Activated CD8-positive, alpha-beta memory T cell treated with anti-CD3 and anti-CD28 coated beads, Interleukin-2, amount 50 U/mL, for 1 hour (primary cell): ENCODE measurements around the gene KLHL33.
"Not testable (repeated sequence)": the region's sequence is repeated elsewhere in the genome, so short reads cannot be mapped to it uniquely, and the experiment has no call there.

Experiments
- DNase-seq: peaks from one replicate; pipeline ENCODE4 v3.0.0-alpha.2; 2020; ENCODE audit errors: extremely low read depth

Gene KLHL33

GRCh38 chr14:20452831-20453230 lies 16.9 kb upstream of the KLHL33 start:
- not testable (repeated sequence) for DNase-seq

GRCh38 chr14:20446889-20447288 lies 10.9 kb upstream of the KLHL33 start:
- no peak for DNase-seq

DNA sequence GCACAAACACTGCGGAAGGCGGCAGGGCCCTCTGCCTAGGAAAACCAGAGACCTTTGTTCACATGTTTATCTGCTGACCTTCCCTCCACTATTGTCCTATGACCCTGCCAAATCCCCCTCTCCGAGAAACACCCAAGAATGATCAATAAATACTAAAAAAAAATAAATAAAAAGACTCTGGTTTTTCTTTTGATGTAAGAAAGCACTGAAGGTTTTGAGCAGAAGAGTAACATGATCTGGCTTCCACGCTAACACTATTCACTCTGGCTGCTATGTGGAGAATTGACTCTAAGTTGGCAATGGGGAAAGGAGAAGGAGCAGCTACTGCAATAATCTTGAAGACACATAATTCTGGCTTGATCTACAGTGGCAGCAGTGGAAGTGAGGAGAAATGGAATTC lies 7.7 kb upstream of the KLHL33 start:
- not testable (repeated sequence) for DNase-seq

- DNase-seq = no peak
These were observed 5.5 kb upstream of the KLHL33 start for GRCh38 chr14:20441461-20441860.

- DNase-seq = no peak
These were observed 4.9 kb upstream of the KLHL33 start for GRCh38 chr14:20440882-20441281.

- no peak for DNase-seq
These were observed 4.5 kb upstream of the KLHL33 start for GRCh38 chr14:20440465-20440864.

GRCh38 chr14:20438664-20439063 lies 2.7 kb upstream of the KLHL33 start:
- no peak for DNase-seq

DNA sequence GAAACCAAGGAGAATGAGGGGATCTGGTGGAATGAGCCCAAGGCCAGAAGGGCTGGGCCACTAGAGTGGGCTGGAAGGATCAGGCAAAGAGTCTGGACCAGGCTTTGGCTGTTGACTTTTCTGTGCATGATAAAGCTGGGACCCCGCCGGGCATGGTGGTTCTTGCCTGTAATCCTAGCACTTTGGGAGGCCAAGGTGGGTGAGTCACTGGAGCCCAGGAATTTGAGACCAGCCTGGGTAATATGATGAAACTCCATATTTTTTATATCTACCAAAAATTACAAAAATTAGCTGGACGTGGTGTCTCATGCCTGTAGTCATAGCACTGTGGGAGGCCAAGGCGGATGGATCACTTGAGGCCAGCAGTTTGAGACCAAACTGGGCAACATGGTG lies 393 bp upstream of the KLHL33 start:
- DNase-seq = no peak

DNA sequence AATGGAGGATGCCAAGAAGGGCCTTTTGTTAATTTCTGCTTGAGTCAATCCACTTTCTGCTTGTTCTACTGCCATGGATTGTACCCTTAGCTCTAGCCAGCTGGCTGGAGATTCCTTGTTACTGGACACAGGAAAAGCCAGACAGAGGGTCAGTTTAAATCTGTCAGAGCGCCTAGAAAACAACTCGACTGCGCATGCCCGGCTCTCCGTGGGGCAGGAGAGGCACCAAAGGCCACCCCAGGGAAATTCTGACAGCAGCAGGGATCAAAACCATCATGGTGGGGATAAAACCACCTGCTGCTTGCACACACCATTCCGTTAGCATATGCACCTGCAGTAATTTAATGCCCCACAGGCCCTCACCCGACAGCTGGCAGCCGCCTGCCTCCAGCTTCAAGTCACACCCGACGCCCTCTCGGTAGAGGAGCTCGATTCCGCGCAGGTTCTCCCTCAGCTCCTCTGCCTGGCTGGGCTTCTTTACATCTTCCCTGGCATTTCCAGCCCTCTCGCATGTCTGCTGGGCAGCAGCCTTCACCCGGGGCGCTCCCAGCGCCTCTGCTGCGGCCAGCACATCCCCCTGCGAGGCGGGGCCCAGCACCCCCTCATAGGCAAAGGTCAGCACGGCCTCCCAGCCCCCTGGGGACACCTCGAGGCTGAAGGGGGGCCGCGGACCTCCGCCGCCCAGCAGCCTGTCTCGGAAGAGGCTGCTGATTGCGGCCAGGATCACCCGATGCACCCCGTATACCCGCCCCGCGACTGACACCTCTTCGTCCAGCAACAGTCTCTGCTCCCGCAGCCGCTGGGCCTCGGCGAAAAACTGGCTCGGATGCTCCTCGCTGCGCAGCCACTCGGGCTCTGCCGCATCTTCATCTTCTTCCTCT lies 1.0 kb downstream of the KLHL33 start:
- DNase-seq = no peak

DNA sequence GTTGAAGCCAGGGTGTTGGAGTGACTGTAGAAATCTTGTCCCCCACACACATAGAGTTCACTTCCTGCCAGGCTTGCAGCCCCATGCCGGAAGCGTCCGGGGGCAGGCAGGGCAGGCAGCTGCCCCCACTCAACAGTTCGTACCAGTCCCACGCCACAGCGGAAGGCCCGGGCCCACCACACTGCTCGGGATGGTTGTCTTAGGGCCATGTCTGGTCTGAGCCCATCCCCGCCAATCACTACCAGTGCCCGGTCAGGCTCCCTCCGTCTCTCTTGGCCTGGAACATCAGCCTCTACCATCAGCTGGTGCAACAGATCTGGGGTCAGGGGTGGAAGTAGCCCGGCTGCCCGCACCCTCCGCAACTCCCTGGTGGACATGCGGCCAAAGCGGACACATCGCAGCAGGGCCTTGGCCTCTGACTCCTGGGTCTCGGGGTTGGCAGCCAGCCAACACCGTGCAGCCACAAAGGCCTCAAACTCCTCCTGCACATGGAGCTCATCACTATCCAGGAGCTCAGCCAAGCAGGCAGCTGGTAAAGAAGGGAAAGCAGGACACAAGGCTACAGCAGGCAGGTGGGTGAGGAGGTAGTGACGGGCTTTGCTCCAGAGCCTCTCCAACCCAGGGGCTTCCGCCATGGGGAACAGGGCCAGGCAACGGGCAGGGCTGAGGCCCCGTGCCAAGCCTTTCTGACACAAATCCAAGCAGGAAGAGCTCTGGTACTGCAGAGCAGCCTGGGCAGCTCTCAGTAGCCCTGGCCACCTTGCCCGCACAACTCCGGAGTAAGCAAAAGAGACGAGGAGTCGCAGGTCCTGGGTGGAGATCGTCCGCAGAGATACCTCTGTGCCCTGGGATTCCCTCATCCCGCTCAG lies 5.9 kb downstream of the KLHL33 start:
- no peak for DNase-seq

DNA sequence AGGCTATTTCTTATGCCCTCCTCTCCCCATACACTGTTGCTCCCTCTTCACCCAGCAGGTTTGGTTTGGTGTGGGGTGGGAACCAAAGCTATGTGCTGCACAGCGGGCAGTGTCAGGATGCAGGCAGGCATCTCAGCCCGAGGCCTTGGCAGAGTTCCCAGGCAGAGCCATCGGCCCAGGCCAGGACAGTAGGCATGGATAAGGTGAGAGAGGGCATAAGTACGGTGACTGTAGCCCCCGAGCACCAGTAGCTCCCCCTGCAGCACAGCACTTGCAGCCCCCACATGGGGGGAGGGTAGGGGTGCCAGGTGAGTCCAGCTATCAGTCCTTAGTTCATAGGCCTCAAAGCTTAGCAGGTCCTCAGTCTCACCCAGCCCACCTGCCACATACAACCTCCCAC lies 7.2 kb downstream of the KLHL33 start:
- no peak for DNase-seq

DNA sequence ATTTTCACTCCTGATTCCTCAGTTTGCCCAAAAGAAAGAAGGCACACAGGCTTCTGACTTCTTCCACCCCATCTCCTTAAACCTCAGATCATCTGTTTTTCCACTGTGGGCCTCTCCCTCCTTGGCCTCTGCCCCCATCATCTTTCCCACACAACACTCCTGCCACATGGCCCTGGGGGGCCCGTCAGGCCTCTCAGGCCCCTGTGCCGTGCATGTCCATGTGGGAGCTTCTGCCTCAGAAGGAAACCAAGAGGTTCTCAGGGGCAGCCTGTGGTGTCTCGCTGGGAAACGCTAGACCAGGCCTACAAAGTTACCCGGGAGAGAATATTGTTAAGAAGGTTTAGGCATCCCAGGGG lies 8.0 kb downstream of the KLHL33 start:
- no peak for DNase-seq

DNA sequence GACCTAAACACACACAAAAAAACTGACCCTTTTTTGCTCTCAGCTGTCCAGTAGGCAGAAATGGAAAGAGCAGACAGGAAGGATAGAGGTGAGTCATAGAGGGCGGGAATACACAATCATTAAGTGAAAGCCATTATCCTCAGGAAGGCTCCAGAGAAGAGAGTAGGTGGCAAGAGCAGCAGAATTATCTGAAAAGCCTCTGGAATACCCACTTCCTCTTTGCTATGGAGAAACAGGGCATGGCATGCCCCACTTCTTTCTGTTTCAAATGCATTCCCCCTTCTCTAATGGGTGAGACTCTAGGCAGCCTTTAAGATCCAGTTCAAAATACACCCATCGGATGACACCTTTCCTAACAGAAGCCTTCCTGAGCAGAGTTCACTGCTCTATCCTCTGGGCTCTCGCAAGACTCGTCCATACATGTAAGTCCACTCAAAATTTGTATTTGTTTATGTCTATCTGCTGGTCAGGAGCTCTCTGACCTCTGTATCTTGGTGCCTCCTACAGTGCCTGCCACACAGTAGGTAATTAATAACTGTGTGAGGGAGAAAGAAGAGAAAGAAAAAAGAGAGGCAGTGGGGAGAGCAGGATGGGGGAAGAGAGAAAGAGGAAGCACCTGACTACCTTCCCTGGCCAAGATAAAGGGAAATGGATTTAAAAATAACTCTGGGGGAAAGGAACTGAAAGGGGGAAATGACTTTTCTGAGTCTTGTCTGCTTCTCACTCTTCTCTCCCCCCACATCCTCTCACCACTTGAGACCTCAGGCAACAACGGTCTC lies 8.5 kb downstream of the KLHL33 start:
- no peak for DNase-seq

- DNase-seq = no peak
These were observed 11.1 kb downstream of the KLHL33 start for GRCh38 chr14:20424851-20425250.

- DNase-seq = no peak
These were observed 13.1 kb downstream of the KLHL33 start for GRCh38 chr14:20422886-20423285.

GRCh38 chr14:20421267-20421666 lies 14.7 kb downstream of the KLHL33 start:
- no peak for DNase-seq

GRCh38 chr14:20419419-20419818 lies 16.5 kb downstream of the KLHL33 start:
- no peak for DNase-seq

GRCh38 chr14:20418501-20418909 lies 17.5 kb downstream of the KLHL33 start:
- DNase-seq = no peak

GRCh38 chr14:20417250-20418186 lies 18.4 kb downstream of the KLHL33 start:
- DNase-seq = no peak

DNA sequence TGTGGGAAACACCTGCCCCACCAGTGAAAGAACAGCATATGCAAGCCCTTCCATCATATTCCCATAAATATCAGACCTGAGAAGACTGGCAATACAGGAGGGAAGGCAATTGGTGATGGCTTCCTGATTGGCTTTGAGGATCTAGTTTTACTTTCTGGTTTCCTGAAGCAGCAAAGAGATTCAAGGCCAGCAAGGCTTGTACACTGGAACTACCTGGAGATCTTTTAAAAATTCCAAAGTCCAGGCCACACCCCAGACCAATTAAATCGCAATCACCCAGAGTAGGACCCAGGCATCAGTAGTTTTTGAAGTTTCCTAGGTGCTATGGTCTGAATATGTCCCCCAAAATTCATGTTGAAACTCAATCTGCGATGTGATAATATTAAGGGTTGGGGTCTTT lies 19.7 kb downstream of the KLHL33 start:
- no peak for DNase-seq

DNA sequence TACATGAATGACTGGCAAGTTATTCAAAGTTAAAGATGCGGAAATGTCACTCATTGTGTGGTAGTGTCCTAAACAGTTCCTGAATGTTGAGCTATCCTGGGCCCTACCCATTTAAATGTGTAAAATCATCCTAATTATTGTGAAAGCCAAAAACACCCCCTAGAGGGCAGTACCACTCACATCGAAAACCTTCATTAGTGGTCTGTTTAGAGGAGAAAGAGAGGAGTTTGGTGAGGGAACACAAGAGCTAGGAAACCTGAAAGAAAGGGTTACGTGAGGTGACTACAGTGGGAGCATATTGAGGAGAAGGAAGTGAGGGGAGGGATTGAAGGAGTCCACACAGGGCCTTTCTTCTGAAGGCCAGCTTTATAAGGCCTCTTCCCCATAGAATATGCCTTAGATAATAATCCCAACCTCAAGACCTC lies 20.2 kb downstream of the KLHL33 start:
- DNase-seq = no peak
